NCI-H2171 (cell line): ENCODE data around the gene POT1.

Experiments
- DNase-seq: peaks from one replicate; lab custom pipeline; 2025; lab: John Stamatoyannopoulos, UW

POT1 gene

GRCh38 chr7:124909808-124910207 is 19.8 kb downstream of the POT1 start:
- DNase-seq = no peak

GRCh38 chr7:124908259-124908658 is 21.4 kb downstream of the POT1 start:
- DNase-seq = no peak

- DNase-seq = no peak
Measured at GRCh38 chr7:124907490-124907889, 22.1 kb downstream of the POT1 start.

DNA sequence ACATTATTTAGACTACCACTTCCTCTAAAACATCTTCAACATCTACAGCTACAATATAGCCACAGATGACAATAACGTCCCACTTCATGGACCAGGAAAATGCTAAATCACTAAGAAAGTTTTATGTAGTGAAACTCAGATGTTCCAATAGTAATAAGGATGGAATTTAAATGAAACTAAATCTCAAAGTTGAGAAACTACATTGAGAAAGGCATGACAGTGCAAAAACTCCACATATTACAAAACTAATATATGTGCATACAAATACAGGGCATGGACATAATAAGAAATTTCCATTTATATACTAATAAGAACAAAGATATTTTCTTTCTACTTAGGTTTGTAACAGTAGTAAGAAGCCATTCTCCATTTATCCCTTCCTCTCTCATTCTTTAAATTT is 31.1 kb downstream of the POT1 start:
- no peak for DNase-seq

GRCh38 chr7:124896001-124896400 is 33.6 kb downstream of the POT1 start:
- no peak for DNase-seq

- DNase-seq = no peak
Measured at GRCh38 chr7:124893140-124893827, 36.3 kb downstream of the POT1 start.

DNA sequence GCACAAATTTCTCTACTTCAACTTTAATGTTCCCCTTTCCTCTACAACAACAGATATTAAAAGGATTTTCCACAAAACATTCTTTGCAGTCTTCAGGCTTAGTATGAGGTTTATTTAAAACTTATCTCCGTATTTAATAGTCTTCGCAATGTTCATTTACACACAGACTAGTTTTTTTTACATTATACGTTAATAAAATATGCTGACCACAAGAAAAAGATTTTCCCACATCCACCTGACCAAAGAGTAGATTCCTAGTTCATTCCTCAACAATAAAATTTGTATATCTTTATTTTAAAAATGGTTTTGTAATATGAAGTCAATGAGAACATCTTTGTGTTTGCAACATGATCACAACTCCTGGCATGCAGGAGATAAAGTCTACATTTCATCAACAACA is 42.4 kb downstream of the POT1 start:
- DNase-seq = no peak

DNA sequence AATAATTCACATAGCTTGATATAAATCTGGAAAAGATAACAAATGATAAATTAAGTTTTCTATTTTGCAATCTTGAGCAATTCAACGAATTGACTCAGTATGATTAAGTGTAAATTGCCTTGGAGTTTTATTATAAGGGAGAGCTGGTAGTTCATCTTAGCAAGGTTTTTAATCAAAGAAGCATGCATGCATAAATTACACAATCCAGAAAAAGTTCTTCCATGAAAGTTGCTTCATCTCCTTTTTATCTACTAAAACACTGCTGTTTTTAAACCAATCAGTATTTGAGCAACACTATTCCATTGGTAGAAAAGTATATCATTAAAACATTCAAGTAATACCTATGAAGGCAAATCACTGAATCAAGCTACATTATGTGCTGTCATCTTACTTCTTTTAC is 47.6 kb downstream of the POT1 start:
- DNase-seq = no peak

DNA sequence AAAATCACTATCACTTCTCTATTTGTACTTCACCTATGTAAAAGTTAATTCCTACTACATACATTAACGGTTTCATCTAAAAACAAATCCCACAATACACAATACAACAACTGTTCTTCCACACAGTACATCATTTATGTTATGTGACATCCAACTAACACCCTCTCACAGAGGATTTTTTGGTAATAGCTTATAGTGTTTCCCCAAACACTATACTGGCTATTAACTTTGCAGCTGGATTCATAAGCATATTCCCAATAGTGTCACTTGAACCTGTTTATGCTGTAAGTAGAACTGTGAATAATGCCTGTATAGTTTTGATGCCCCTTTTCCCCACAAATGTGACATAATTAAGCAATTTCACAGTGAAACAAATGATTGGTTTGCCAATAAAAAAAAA is 49.9 kb downstream of the POT1 start:
- DNase-seq = no peak

- no peak for DNase-seq
Measured at GRCh38 chr7:124879103-124879502, 50.5 kb downstream of the POT1 start.

GRCh38 chr7:124874644-124875163 is 54.9 kb downstream of the POT1 start:
- no peak for DNase-seq

GRCh38 chr7:124857672-124858235 is 71.9 kb downstream of the POT1 start:
- no peak for DNase-seq

GRCh38 chr7:124856299-124856888 is 73.2 kb downstream of the POT1 start:
- DNase-seq = peak; percentile 29

GRCh38 chr7:124843336-124843735 is 86.3 kb downstream of the POT1 start:
- no peak for DNase-seq

GRCh38 chr7:124840435-124840834 is 89.2 kb downstream of the POT1 start:
- DNase-seq = peak; percentile 0

DNA sequence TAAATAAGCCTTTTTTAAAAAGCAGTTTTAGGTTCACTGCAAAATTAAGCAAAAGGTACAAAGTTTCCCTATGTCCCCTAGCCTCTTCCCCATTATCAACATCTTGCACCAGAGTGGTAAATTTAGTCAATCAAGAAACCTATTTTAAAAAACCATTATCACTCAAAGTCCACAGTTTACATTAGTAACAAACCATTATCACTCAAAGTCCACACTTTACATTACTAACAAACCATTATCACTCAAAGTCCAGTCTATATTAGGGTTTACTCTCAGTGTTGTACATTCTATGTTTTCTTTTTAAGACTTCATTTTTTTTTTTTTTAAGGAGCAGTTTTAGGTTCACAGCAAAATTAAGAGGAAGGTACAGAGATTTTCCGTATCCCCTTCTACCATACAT is 89.9 kb downstream of the POT1 start:
- DNase-seq = no peak

DNA sequence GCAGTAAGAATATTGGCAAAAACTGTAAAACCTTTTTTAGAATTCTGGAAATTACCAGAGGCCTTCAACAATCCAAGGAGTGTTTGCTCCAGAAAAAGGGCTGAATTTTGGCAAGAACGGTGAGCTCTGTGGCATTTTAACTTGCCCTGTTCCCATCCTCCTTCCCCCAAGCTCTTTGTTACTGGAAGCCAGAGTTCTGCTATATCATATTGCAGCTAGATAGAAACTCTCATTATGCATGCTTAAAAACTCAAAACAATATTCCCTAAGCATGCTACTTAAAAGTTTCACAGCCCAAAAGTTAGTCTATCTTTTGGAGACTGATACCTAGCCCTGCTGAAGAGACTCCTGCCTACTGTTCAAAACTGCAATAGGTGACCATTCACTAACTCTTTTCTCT is 93.5 kb downstream of the POT1 start:
- DNase-seq = no peak

- DNase-seq = no peak
Measured at GRCh38 chr7:124818807-124819206, 110.8 kb downstream of the POT1 start.

GRCh38 chr7:124813994-124814798 is 115.4 kb downstream of the POT1 start:
- DNase-seq = no peak

DNA sequence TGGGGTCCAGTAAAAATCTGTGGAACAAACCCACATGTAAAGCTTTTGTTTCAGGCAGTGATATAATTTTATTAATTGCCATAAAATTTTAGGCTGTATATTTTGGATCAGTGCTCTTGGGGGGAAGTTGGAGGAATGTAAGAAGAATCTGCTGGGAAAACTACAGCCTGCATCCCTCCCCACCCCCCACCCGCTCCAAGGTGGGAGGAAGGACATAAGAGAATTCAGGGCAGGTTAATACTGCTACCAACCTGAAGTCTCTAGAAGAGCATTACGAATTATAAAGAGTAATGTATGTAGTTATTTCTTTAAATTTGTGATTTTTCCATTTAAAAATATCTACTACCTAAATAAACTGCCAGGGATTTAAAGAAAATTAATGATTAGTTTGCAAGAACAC is 116.9 kb downstream of the POT1 start:
- no peak for DNase-seq

DNA sequence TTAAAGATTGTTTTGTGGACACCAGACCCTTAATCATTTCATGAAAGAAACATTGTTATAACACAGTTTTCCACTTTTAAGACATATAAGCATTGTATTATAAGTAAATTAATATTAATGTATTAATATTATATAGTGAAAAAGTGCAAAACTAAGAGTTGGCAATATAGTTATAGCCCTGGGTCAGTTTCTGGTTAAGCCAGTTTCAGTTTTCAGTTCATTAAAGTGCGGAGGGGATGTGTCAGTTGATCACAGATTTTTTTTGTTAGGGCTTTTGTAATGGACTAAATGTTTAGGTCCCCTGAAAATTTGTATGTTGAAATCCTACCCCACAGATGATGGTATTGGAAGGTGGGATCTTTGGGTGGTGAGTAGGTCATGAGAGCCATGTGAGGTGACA is 118.3 kb downstream of the POT1 start:
- no peak for DNase-seq

DNA sequence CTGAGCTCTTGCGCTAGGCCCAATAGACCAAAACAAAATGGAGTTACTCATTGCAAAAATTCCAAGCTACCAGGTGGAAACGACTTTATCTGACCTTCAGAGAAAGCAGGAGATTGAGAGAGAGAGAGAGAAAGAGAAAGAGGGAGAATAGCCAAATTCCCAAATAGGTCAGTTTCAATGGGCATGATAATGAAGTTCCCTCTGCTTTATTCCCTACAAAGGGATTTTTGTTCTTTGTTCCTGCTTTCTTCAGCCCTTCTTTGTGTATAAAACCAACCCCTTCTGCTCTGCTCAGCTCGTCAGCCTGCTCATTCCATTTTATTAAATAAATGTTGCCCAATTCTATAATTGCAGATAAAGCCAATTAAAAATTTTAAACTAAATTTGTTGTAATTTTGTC is 119.0 kb downstream of the POT1 start:
- DNase-seq = no peak

DNA sequence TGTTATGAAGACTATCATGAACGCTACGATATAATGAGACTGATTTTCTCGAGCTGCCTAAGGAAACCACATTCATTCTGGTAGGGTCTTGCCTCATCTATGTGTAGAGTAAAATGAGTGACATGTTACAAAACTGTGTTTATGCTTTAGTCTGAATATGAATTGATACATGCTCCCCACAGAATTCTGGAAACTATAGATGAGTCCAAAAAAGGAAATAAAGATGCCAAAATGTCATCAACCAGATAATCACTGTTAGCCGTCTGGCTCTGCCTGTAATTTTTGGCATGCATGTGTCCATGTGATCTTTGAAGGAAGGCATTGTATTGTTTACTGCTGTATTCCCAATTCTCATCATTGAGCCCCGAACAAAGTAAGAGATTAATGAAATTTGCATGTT is 121.4 kb downstream of the POT1 start:
- DNase-seq = no peak
